Testis (tissue), 2 donors: ENCODE data around the gene ELF2.

Experiments
- POLR2A ChIP-seq: fragments of 450-650 bp; IDR thresholded peaks from one replicate; pipeline ENCODE4 v1.6.1; 2017; ENCODE audit warnings: antibody characterized with exemption, mild to moderate bottlenecking, moderate library complexity
- TF ChIP-seq, protein P1 (sequence below), 3 experiments: fragments of 450-650 bp in 2 of 3; fragments of 200-600 bp in 1 of 3; sonication (generic) in 1 of 3; IDR thresholded peaks; one replicate each; pipeline ENCODE4 v1.5.1; 2016 to 2019; ENCODE audit warnings: antibody characterized with exemption in 3 of 3, mild to moderate bottlenecking in 2 of 3, moderate library complexity in 1 of 3

DNA sequence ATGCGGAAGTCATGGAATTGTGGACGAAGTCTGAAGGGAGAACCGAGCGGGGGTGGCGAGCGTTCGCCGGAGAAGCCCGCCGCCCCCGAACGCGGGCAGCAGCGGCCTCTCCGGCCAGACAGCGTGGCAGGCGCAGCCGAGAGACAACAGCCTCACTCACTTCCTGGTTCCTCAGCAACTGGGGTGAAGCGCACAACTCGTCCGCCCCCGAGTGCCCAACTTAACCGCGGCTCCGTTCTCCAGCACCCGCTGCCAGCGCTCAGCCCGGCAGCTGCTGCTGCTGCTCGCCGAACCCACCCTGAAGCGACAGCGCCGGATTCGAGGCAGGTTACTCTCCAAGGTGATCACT, 93.4 kb downstream of the ELF2 start:
- TF ChIP-seq POLR2A, result no peak
- TF ChIP-seq, protein P1, sequence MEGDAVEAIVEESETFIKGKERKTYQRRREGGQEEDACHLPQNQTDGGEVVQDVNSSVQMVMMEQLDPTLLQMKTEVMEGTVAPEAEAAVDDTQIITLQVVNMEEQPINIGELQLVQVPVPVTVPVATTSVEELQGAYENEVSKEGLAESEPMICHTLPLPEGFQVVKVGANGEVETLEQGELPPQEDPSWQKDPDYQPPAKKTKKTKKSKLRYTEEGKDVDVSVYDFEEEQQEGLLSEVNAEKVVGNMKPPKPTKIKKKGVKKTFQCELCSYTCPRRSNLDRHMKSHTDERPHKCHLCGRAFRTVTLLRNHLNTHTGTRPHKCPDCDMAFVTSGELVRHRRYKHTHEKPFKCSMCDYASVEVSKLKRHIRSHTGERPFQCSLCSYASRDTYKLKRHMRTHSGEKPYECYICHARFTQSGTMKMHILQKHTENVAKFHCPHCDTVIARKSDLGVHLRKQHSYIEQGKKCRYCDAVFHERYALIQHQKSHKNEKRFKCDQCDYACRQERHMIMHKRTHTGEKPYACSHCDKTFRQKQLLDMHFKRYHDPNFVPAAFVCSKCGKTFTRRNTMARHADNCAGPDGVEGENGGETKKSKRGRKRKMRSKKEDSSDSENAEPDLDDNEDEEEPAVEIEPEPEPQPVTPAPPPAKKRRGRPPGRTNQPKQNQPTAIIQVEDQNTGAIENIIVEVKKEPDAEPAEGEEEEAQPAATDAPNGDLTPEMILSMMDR (IDR thresholded peaks at IDR 0.05), result no peak
